Activated naive CD8-positive, alpha-beta T cell (primary cell): ENCODE data around the gene CCDC148.
A peak's percentile ranks its signal among the peaks of the same experiment; 100 is the strongest.

Experiments used
- H3K27ac Mint-ChIP-seq: one replicate; pipeline ENCODE4 v1.8.0; 2021; ENCODE audit warnings: mixed read lengths
- H3K27me3 Mint-ChIP-seq: one replicate; pipeline ENCODE4 v1.8.0; 2021; ENCODE audit warnings: mixed read lengths
- H3K36me3 Mint-ChIP-seq: one replicate; pipeline ENCODE4 v1.8.0; 2021; ENCODE audit warnings: mixed read lengths
- H3K4me1 Mint-ChIP-seq: one replicate; pipeline ENCODE4 v1.8.0; 2021; ENCODE audit warnings: low read depth, mixed read lengths
- H3K4me3 Mint-ChIP-seq: one replicate; pipeline ENCODE4 v1.8.0; 2021; ENCODE audit warnings: mild to moderate bottlenecking, mixed read lengths
- H3K9me3 Mint-ChIP-seq: one replicate; pipeline ENCODE4 v1.8.0; 2021; ENCODE audit warnings: low read depth, mixed read lengths

CCDC148 gene

DNA sequence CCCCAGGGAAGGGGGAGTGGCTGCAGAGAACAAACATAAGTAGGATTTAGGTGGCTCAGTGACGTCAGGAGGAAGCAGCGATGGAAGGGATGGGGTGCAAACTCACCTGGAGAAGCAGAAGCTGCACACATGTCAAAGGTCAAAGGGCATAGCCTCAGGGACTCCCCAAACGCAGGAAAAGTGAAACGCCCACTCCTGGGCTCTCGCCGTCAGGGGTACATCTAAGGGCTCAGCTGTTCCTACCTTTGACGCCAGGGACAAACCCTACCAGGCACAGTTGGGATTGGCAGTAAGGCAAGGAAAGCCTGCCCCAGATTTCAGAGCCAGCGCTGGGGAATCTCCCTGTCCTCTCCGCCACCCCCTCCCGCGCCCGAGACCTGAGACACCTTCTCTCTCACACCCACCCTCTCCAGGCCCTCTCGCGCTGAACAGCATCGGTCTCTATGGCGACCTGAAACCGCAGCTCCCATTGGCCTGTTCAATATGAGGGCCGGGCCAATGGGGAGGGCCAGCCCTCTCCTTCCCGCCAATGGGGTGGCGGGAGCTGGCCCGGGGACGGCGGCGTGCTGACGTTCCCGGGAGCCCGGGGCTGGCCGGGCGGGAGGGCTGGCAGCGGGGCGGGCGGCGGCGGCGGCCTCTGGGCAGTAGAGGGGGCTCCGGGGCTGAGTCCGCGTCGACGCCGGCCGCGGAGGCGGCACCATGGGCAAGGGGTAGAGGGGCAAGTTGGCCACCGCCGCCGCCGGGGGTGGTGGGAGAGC, at the start of gene CCDC148, which contains the start of gene PKP4:
Gene CCDC148 (minus strand): TSS at position 445 of the 758 bp plus-strand sequence. CDS start 314 bp downstream, at position 131.
Gene PKP4 (plus strand): TSS at position 644 of the 758 bp plus-strand sequence. CDS start 76,233 bp downstream, outside the sequence.
- peaks cover 9% of the 10 kb centered on the region for H3K27me3 Mint-ChIP-seq
- H3K36me3 Mint-ChIP-seq, result no peaks in the 10 kb centered on the region
- H3K9me3 Mint-ChIP-seq, result no peaks in the 10 kb centered on the region
- peak within 1 kb of the TSS; percentile 96 for H3K4me3 Mint-ChIP-seq
- peaks cover 20% of the 10 kb centered on the region for H3K4me1 Mint-ChIP-seq
- H3K27ac Mint-ChIP-seq, result peak within 1 kb of the TSS; percentile 28

DNA sequence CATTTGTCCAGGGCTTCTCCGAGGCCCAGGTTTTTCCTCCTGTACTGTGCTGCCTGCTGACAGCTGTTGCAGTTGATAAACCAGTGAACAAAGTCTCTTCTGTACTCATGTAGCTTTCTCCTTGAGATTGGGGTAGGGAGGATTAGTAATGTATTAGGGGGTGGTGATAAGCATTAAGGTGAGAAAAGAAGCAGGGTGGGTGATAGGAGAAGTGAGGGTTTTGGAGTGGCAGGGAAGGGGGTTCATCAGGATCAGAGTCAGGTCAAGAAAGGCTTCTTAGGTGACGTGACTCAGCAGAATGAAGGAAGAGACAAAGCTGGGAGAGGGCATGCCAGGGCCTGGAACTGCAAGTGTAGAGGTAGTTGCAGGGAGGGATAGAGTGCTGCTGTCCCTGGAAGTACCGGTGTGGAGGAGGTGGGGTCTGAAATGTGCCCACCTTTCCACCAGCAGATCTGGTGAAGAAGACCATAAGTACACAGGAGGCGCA, 48.9 kb upstream of the CCDC148 start:
- Mint-ChIP-seq H3K36me3 (peaks cover 2% of the 10 kb centered on the region), H3K4me1 (no peaks in the 10 kb centered on the region), H3K27me3 (no peaks in the 10 kb centered on the region), H3K9me3 (no peaks in the 10 kb centered on the region), H3K4me3 (no peak overlapping the region), H3K27ac (no peak overlapping the region)

DNA sequence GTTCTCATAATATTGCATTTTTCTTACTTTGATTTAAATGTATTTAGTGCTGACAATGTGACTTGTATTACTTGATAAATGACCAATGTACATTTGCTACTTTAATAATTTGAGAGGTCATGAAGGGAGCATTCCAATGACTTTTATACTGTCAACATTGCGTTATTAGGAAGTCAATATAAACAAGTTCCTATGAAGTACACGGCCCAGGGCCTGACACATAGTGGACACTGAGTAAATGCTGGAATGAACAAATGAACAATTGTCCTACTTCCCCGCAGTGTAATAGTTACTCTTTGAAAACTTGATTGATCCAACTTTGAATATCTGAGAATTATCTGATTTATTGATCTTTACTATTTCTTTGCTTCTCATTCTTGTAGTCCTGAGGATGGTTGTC, 47.5 kb upstream of the CCDC148 start:
- peaks cover 2% of the 10 kb centered on the region for H3K36me3 Mint-ChIP-seq
- H3K4me1 Mint-ChIP-seq, result no peaks in the 10 kb centered on the region
- H3K27ac Mint-ChIP-seq, result no peak overlapping the region
- no peaks in the 10 kb centered on the region for H3K9me3 Mint-ChIP-seq
- H3K27me3 Mint-ChIP-seq, result no peaks in the 10 kb centered on the region
- no peak overlapping the region for H3K4me3 Mint-ChIP-seq

DNA sequence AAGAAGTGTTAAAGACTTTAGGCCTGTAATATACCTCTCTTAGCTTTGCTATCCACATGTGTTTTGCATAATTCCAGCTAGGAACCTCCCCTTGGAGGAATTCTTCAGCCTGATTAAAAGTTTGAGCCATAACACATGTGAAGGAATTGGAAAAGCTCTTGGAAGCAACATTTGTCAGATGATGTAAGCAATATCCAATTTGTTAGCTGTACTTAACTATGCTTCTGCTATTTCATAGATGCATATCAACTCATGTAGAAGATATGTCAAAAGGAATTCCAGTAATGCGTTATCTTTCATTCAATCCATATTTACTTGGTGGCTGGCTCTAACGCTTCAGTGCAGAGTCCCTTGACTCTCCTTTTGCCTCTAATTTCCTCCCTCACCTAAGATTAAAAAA, 46.4 kb upstream of the CCDC148 start:
- Mint-ChIP-seq H3K9me3 (no peaks in the 10 kb centered on the region), H3K27ac (no peak overlapping the region), H3K4me1 (no peaks in the 10 kb centered on the region), H3K4me3 (no peak overlapping the region), H3K27me3 (no peaks in the 10 kb centered on the region), H3K36me3 (peaks cover 2% of the 10 kb centered on the region)

DNA sequence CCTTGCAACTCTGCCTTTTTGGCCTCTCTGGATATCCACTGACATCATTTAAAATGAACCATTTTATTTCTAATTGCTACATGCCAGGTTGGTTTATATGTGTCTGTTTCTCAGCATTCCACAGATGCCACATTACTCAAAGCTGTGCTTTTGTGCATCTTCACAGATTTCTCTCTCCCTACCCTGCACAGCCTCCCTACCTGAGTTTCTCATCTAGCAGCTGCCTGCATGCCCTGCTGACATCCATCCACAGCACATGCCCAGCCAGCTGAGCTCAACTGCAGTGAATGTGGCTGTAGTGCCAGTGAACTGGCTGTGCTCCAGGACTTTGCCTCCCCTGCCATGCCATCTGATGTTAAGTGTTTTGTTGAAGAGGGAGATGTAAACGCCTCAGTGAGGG, 44.7 kb upstream of the CCDC148 start:
- Mint-ChIP-seq H3K4me1 (no peaks in the 10 kb centered on the region), H3K4me3 (no peak overlapping the region), H3K27ac (no peak overlapping the region), H3K27me3 (no peaks in the 10 kb centered on the region), H3K36me3 (peaks cover 2% of the 10 kb centered on the region), H3K9me3 (no peaks in the 10 kb centered on the region)

DNA sequence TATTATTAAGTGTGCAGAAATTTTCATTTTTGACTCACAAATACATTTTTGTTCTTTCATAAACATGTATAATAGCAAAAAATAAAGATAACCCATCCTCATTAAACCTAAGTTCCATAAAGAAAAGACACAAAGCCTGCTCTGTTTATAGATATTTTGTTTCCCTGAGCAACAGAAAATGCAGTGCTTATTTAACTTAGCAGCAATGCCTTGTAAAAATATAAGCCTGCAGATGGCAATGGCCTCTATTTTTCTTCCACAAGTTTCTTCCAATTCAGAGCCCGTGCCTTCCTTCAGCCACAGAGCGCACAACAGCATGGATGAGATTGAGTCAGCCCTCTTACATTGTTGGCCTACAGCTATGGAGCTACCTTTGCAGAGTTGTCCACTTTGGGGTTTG, 43.8 kb upstream of the CCDC148 start:
- Mint-ChIP-seq H3K4me1 (no peaks in the 10 kb centered on the region), H3K27ac (no peak overlapping the region), H3K36me3 (peaks cover 3% of the 10 kb centered on the region), H3K27me3 (no peaks in the 10 kb centered on the region), H3K9me3 (no peaks in the 10 kb centered on the region), H3K4me3 (no peak overlapping the region)

DNA sequence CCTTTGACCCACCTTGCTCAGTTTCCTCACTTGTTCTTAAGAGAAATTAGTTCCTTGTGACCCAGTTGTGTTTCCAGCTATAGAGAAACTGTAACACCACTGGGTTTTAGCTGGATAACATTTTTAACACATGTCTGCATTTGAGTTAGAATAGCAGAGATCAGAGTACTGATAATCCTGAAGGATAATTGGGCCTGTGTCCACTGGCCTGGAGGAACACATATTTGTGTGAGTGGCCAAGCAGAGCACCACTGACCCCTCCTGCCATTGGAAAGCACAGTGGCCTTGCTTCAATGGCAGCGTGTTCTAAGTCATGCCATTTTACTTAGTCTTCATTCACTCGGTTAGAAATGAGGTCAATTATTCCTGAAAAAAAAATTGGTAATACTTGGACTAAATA, 42.8 kb upstream of the CCDC148 start:
- Mint-ChIP-seq H3K27me3 (no peaks in the 10 kb centered on the region), H3K36me3 (peaks cover 3% of the 10 kb centered on the region), H3K9me3 (no peaks in the 10 kb centered on the region), H3K4me1 (no peaks in the 10 kb centered on the region), H3K27ac (no peak overlapping the region), H3K4me3 (no peak overlapping the region)

DNA sequence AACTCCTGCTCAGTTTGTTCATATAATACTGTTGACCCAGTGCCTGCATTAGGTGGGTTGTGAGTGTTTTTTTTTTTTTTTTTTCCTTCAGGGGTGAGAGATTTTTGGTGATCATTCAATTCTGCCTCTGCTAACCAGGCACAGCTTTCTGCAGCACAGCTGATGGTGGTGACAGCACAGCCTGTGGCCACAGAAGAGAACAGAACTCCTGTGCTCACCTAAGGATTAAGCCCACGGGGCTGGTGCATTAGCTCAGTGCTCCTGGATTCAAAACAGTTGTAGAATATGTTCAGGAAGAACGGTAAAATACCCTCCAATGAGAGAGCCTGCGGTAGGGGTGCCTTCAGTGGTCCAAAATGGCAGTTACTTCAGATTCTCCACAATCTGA, 42.2 kb upstream of the CCDC148 start:
- no peak overlapping the region for H3K4me3 Mint-ChIP-seq
- H3K9me3 Mint-ChIP-seq, result no peaks in the 10 kb centered on the region
- H3K36me3 Mint-ChIP-seq, result peaks cover 3% of the 10 kb centered on the region
- H3K27me3 Mint-ChIP-seq, result no peaks in the 10 kb centered on the region
- no peaks in the 10 kb centered on the region for H3K4me1 Mint-ChIP-seq
- no peak overlapping the region for H3K27ac Mint-ChIP-seq

DNA sequence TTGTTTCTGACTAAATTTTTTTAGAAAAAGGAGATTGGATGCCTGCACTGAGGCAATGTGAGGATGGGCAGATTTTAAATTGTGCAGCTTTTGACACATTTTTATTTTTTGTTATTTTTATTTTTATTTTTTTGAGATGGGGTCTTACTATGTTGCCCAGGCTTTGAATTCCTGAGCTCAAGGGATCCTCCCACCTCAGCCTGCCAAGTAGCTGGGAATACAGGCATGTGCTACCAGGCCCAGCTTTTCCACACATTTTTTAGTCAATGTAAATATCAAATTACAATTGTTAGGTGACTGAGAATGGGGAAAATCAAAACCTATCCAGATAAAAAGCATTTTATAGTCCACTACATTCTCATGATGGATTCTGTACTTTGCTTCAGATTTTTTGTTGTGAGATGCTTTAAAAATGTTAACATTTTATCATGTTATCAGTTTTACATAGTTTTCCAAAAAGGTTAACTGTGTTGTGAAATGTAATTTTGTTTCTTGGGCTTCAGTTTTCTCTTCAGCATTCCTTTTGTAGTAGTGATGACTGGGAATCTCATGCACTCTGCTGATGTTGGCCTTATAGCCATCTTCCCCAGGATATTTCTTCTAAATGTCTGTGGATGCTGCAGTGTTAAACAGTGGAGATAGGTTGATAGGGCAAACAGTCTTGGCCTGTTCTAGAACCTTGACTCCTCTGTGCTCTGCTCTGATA, 41.6 kb upstream of the CCDC148 start:
- H3K27ac Mint-ChIP-seq, result no peak overlapping the region
- no peaks in the 10 kb centered on the region for H3K4me1 Mint-ChIP-seq
- H3K9me3 Mint-ChIP-seq, result no peaks in the 10 kb centered on the region
- H3K36me3 Mint-ChIP-seq, result peaks cover 3% of the 10 kb centered on the region
- H3K4me3 Mint-ChIP-seq, result no peak overlapping the region
- no peaks in the 10 kb centered on the region for H3K27me3 Mint-ChIP-seq

DNA sequence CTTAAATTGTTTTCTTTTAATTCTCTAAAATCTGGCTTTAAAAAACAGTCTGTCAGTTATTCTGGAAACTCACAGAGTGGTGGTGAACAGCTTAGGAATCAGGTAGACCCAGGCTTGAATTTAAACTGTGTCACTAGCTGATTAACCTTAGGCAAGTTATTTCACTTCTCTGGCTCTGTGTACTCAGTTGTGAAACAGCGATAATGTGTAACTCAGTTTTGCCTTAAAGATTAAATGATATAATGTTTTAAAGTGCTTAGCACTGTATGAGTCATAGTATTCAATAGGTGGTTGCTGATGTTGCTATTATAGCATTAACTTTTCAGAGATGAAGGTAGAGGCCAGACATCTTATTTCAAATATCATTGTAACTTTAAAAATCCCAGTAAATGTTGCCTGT, 40.9 kb upstream of the CCDC148 start:
- no peaks in the 10 kb centered on the region for H3K27me3 Mint-ChIP-seq
- H3K27ac Mint-ChIP-seq, result no peak overlapping the region
- no peaks in the 10 kb centered on the region for H3K4me1 Mint-ChIP-seq
- peaks cover 3% of the 10 kb centered on the region for H3K36me3 Mint-ChIP-seq
- H3K9me3 Mint-ChIP-seq, result no peaks in the 10 kb centered on the region
- H3K4me3 Mint-ChIP-seq, result no peak overlapping the region

DNA sequence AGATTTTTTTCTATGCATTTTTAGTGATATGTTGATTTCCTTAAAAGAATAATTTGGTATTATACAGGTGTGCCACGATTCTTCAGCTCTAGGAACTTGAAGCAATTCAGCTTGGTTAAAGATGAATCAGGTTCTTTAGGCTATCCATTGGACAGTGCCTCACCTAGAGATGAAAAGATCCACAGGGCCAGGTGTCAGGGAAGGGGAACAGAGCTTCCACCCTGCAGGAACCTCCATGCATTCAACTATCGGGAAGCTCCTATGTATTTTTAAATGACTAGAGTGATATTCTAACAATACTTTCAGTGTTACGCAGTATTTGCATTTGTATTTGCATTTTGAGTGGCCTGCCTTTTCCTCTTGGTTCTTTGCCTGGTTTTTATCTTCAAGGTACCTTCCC, 40.4 kb upstream of the CCDC148 start:
- H3K36me3 Mint-ChIP-seq, result peaks cover 3% of the 10 kb centered on the region

DNA sequence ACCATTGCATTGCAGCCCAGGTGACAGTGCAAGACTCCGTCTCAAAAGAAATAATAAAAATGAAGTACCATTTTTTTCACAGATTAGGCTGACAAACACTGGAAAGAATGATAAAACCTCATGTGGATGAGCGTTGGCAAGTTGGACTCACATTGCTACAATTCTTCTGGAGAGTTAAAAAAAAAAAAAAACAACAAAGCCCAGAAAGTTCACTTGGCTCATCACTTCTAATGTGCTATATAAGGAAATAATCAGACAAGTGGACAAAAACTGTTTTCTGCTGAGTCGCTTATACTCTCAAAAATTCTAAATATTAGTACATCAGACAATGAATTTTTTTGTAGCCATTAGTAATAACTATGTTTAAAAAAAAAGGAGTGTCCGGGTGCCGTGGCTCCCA, 38.6 kb upstream of the CCDC148 start:
- Mint-ChIP-seq H3K4me3 (no peak overlapping the region), H3K27ac (no peak overlapping the region), H3K27me3 (no peaks in the 10 kb centered on the region), H3K4me1 (no peaks in the 10 kb centered on the region), H3K36me3 (peaks cover 3% of the 10 kb centered on the region), H3K9me3 (no peaks in the 10 kb centered on the region)

More for the DNA sequence above, 40.4 kb upstream of the CCDC148 start:
- H3K4me3 Mint-ChIP-seq, result no peak overlapping the region
- no peaks in the 10 kb centered on the region for H3K4me1 Mint-ChIP-seq
- no peaks in the 10 kb centered on the region for H3K9me3 Mint-ChIP-seq
- no peak overlapping the region for H3K27ac Mint-ChIP-seq
- H3K27me3 Mint-ChIP-seq, result no peaks in the 10 kb centered on the region

DNA sequence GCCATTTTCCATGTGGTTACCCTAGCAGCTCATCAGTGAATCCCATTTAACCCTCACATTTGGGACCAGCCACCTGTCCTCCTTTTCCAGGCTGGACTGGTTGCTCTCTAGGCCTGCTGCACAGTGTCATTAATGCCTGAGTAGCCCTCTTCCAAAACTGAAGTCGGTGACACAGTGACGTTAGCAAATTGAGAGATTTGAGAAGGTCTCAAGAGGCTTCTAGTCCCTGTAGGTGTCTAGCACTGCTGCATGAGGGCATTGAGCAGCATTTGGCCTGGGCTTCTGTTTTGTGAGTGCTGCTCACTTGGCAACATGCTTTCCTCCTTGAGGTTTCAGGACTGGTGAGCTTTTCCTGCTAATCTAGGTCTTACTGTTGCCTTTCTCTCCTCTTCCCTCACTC, 36.9 kb upstream of the CCDC148 start:
- Mint-ChIP-seq H3K36me3 (peaks cover 3% of the 10 kb centered on the region), H3K4me1 (no peaks in the 10 kb centered on the region), H3K27ac (no peak overlapping the region), H3K27me3 (no peaks in the 10 kb centered on the region), H3K4me3 (no peak overlapping the region), H3K9me3 (no peaks in the 10 kb centered on the region)

DNA sequence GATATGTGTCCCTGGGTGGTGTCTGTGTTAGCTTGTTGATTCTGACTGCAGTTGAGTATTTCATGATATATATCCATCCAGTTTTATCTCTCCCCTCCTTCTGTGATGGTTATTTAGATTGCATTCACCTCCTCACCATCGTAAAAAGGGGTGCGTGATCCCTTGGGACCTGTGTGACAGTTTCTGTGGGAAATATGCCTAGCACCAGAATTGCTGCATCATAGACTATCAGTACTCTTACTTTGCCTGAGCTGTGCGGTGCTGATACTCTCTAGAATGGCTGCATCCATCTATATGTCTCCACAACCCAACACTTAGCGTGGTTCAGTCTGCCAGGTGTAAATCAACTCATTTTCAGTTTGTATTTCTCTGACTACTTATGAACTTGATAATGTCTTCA, 34.5 kb upstream of the CCDC148 start:
- Mint-ChIP-seq H3K4me1 (peaks cover 2% of the 10 kb centered on the region), H3K9me3 (no peaks in the 10 kb centered on the region), H3K36me3 (peaks cover 2% of the 10 kb centered on the region)

DNA sequence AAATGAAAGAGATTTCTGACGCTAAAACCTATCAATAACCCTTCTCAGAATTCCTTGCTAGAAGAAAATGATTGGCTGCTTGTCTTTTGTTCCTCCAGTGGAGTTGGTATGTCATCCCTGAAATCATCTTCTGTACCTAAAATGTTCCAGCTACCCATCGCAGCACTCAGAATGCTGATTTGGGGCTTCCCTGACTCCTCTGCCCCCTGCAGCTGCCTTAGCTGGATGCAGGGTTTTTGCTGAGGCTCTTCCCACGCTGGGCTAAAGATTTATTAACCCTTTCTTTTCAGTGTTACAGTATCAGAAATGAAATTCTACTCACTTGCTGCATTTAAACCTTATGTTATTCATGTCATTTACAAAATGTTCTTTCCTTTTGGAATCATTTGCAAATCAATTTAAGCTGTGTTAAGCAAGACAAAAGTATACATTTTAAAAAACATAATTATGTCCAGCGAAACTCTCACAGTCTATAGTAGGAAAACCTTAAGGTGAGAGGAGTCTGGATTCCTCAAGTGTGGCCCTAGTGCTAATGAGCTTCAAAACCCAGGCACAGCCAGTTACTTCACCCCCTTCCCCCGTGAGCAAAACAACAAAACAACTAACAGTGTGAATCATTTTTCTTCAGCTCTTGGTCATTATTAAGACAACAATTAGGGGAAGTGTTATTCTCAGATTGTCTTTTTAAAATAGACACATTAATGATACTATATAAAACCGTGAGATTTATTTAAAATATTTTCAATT, 33.0 kb upstream of the CCDC148 start:
- H3K27me3 Mint-ChIP-seq, result no peaks in the 10 kb centered on the region
- H3K4me3 Mint-ChIP-seq, result no peak overlapping the region
- peaks cover 2% of the 10 kb centered on the region for H3K36me3 Mint-ChIP-seq
- no peaks in the 10 kb centered on the region for H3K9me3 Mint-ChIP-seq
- peaks cover 2% of the 10 kb centered on the region for H3K4me1 Mint-ChIP-seq
- H3K27ac Mint-ChIP-seq, result no peak overlapping the region

More for the DNA sequence above, 34.5 kb upstream of the CCDC148 start:
- no peaks in the 10 kb centered on the region for H3K27me3 Mint-ChIP-seq
- H3K27ac Mint-ChIP-seq, result no peak overlapping the region
- no peak overlapping the region for H3K4me3 Mint-ChIP-seq
